ENCODE data around the gene TROAP.

Gene TROAP

GRCh38 chr12:49342066-49342913, 19.2 kb downstream of the TROAP start:
- DNase-seq = peak; percentile 92
- peak; percentile 84 for ATAC-seq

- peak; percentile 45 for ATAC-seq
- DNase-seq = peak; percentile 38
Measured at GRCh38 chr12:49342914-49343731, 20.1 kb downstream of the TROAP start.

GRCh38 chr12:49344486-49345050, 21.5 kb downstream of the TROAP start:
- ATAC-seq = no peak
- DNase-seq = no peak

GRCh38 chr12:49345051-49345824, 22.2 kb downstream of the TROAP start:
- ATAC-seq (no peak), DNase-seq (peak; percentile 37)

- ATAC-seq (no peak), DNase-seq (no peak)
Measured at GRCh38 chr12:49345825-49346658, 23.0 kb downstream of the TROAP start.

- ATAC-seq (peak; percentile 23), DNase-seq (peak; percentile 44)
Measured at GRCh38 chr12:49346659-49347310, 23.7 kb downstream of the TROAP start, which contains the start of gene DNAJC22. TSS of gene DNAJC22 (plus strand) at chr12:49346888. CDS start at chr12:49348873, 1,985 bp downstream.

- peak; percentile 75 for ATAC-seq
Measured at GRCh38 chr12:49347311-49348193, 24.5 kb downstream of the TROAP start.

GRCh38 chr12:49348781-49349180, 25.7 kb downstream of the TROAP start:
- no peak for ATAC-seq
- no peak for DNase-seq

More at GRCh38 chr12:49347311-49348193, 24.5 kb downstream of the TROAP start:
- peak; percentile 89 for DNase-seq

- DNase-seq (no peak), ATAC-seq (no peak)
Measured at GRCh38 chr12:49349266-49349665, 26.2 kb downstream of the TROAP start.

GRCh38 chr12:49352351-49352750, 29.3 kb downstream of the TROAP start:
- no peak for DNase-seq
- ATAC-seq = no peak

- ATAC-seq (no peak), DNase-seq (no peak)
Measured at GRCh38 chr12:49355913-49356312, 32.9 kb downstream of the TROAP start.

GRCh38 chr12:49357103-49357678, 34.1 kb downstream of the TROAP start:
- DNase-seq = no peak
- ATAC-seq = no peak

GRCh38 chr12:49358483-49359141, 35.6 kb downstream of the TROAP start:
- ATAC-seq (peak; percentile 91), DNase-seq (peak; percentile 47)

- DNase-seq (no peak), ATAC-seq (no peak)
Measured at GRCh38 chr12:49359671-49360070, 36.6 kb downstream of the TROAP start.

- ATAC-seq (no peak), DNase-seq (no peak)
Measured at GRCh38 chr12:49362077-49362476, 39.0 kb downstream of the TROAP start.

GRCh38 chr12:49364989-49365388, 41.9 kb downstream of the TROAP start:
- ATAC-seq (no peak), DNase-seq (no peak)

GRCh38 chr12:49365542-49365941, 42.5 kb downstream of the TROAP start:
- ATAC-seq (no peak), DNase-seq (no peak)

GRCh38 chr12:49366096-49366651, 43.1 kb downstream of the TROAP start:
- DNase-seq (no peak), ATAC-seq (no peak)
